Endodermal cell (in vitro differentiated cells): ENCODE results near the gene FCGR3B. TPM values are rescaled to one million over a fixed set of nuclear protein-coding genes. Genes with fewer than 3 reads are reported as not detected.

Experiments used
- DNase-seq: peaks from one replicate; pipeline ENCODE4 v3.0.0-alpha.2; 2017
- H3K27ac ChIP-seq: 2 replicates; pipeline ENCODE4 v1.5.1; 2013; ENCODE audit warnings: mild to moderate bottlenecking, low read depth, low read length, moderate library complexity
- H3K27me3 ChIP-seq: 2 replicates; pipeline ENCODE4 v1.6.1; 2013; ENCODE audit warnings: mild to moderate bottlenecking, low read length, moderate library complexity; ENCODE audit not compliant: insufficient read depth, control insufficient read depth, poor library complexity, severe bottlenecking
- H3K36me3 ChIP-seq: 2 replicates; pipeline ENCODE4 v1.7.0; 2013; ENCODE audit warnings: mild to moderate bottlenecking, low read length, moderate library complexity; ENCODE audit not compliant: control insufficient read depth, insufficient read depth
- H3K4me1 ChIP-seq: one replicate; pipeline ENCODE4 v1.7.0; 2013; ENCODE audit warnings: low read length; ENCODE audit not compliant: control insufficient read depth, insufficient read depth
- H3K4me3 ChIP-seq: 2 replicates; pipeline ENCODE4 v1.5.1; 2013; ENCODE audit warnings: mild to moderate bottlenecking, low read length, moderate library complexity
- H3K9ac ChIP-seq: 2 replicates; pipeline ENCODE4 v1.6.1; 2013; ENCODE audit warnings: mild to moderate bottlenecking, low read length, moderate library complexity; ENCODE audit not compliant: poor library complexity, severe bottlenecking; ENCODE audit errors: extremely low read depth
- H3K9me3 ChIP-seq: 2 replicates; pipeline ENCODE4 v1.6.1; 2013; ENCODE audit warnings: mild to moderate bottlenecking, low read length, moderate library complexity; ENCODE audit not compliant: control insufficient read depth
- H3K27ac Mint-ChIP-seq: 2 replicates; pipeline ENCODE4 v1.8.0; 2020; ENCODE audit warnings: mixed read lengths
- H3K27me3 Mint-ChIP-seq: 2 replicates; pipeline ENCODE4 v1.8.0; 2021; ENCODE audit warnings: mild to moderate bottlenecking, mixed read lengths; ENCODE audit not compliant: insufficient read depth
- H3K36me3 Mint-ChIP-seq: 2 replicates; pipeline ENCODE4 v1.8.0; 2020; ENCODE audit warnings: low read depth, mixed read lengths
- H3K4me1 Mint-ChIP-seq: 2 replicates; pipeline ENCODE4 v1.8.0; 2020; ENCODE audit warnings: mixed read lengths
- H3K4me3 Mint-ChIP-seq: 2 replicates; pipeline ENCODE4 v1.8.0; 2020; ENCODE audit warnings: mild to moderate bottlenecking, moderate library complexity, mixed read lengths
- H3K9me3 Mint-ChIP-seq: 2 replicates; pipeline ENCODE4 v1.8.0; 2020; ENCODE audit warnings: mild to moderate bottlenecking, mixed read lengths
- CTCF ChIP-seq: fragments of 200-600 bp; sonication (generic); conservative IDR thresholded peaks from 2 replicates; pipeline ENCODE4 v1.5.0; 2021; ENCODE audit warnings: antibody characterized with exemption, mild to moderate bottlenecking
- WGBS, 2 experiments: methylation state at CpG; one replicate each; pipeline versions ENCODE4 v1.1.5 to v1.1.7; 2013; ENCODE audit warnings: missing lambda C conversion rate in 2 of 2, mixed read lengths in 1 of 2; ENCODE audit not compliant: insufficient coverage in 1 of 2, insufficient read length in 1 of 2; 5-methylcytosine and 5-hydroxymethylcytosine counted together
- long read RNA-seq, 4 experiments: library from polyadenylated mRNA in 2 of 4; library from RNA in 1 of 4; library from capped mRNA in 1 of 4; stranded (forward) in 3 of 4; unstranded in 1 of 4; transcript quantifications; one replicate each; pipeline ENCODE4 v2.0.0, GENCODE V29; 2020 to 2021; ENCODE audit warnings: inconsistent platforms in 1 of 4
- polyA plus RNA-seq, 2 experiments: library from polyadenylated mRNA; stranded (reverse); fragments of 50-300 nt; gene quantifications; one replicate each; pipeline ENCODE4 v1.2.3, GENCODE V29; 2013
- total RNA-seq, 2 donors: library from RNA; stranded (reverse); fragmentation: NEBNext Ultra II Directional in 1 of 2; extraction: Animal tissue kit (Norgen Biotek cat#: 25700) in 1 of 2; gene quantifications; 2 replicates in 1 of 2; 3 replicates in 1 of 2; pipeline ENCODE4 v1.2.1, GENCODE V29; 2021

FCGR3B gene
- not detected for total RNA-seq
- not detected for polyA plus RNA-seq (2013, experiment 1 of 2)
- polyA plus RNA-seq (2013, experiment 2 of 2), result not detected
- long read RNA-seq, experiment 1, result 0 reads
- long read RNA-seq, experiment 2, result 0 reads
- long read RNA-seq, experiment 3, result 0 reads
- long read RNA-seq, experiment 4, result 0 reads

GRCh38 chr1:161631076-161631475 lies at the start of gene FCGR3B:
FCGR3B (minus strand) TSS chr1:161631176; CDS start chr1:161631094, 82 bp downstream.
- DNase-seq, result no peak
- H3K4me1 Mint-ChIP-seq, result no peaks in the 10 kb centered on the region
- Histone ChIP-seq H3K9me3 (no peaks in the 10 kb centered on the region), H3K4me3 (no peak within 1 kb of the TSS), H3K4me1 (no peaks in the 10 kb centered on the region), H3K27me3 (no peaks in the 10 kb centered on the region), H3K36me3 (no peaks in the 10 kb centered on the region), H3K27ac (no peak within 1 kb of the TSS), H3K9ac (no peak within 1 kb of the TSS)
- WGBS, 2 experiments, result 94% methylated on average over 4 of the region's 4 CpGs; no CpG with 5 or more reads in 1 of the 2 experiments
- no peaks in the 10 kb centered on the region for H3K36me3 Mint-ChIP-seq
- no peaks in the 10 kb centered on the region for H3K9me3 Mint-ChIP-seq
- peaks cover 11% of the 10 kb centered on the region for H3K27me3 Mint-ChIP-seq
- no peak for TF ChIP-seq CTCF
- H3K27ac Mint-ChIP-seq, result no peak within 1 kb of the TSS
- no peak within 1 kb of the TSS for H3K4me3 Mint-ChIP-seq

GRCh38 chr1:161678500-161678899 lies 47.5 kb upstream of the FCGR3B start:
- Histone ChIP-seq H3K4me1 (no peaks in the 10 kb centered on the region), H3K9me3 (no peaks in the 10 kb centered on the region), H3K27ac (no peak overlapping the region), H3K27me3 (no peaks in the 10 kb centered on the region), H3K9ac (no peak overlapping the region), H3K4me3 (no peak overlapping the region), H3K36me3 (no peaks in the 10 kb centered on the region)
- DNase-seq, result no peak
- Mint-ChIP-seq H3K27me3 (peaks cover 6% of the 10 kb centered on the region), H3K4me1 (no peaks in the 10 kb centered on the region), H3K36me3 (no peaks in the 10 kb centered on the region), H3K27ac (no peak overlapping the region), H3K9me3 (no peaks in the 10 kb centered on the region), H3K4me3 (no peak overlapping the region)
- 88 to 89% methylated on average over 1 to 3 of the region's 3 CpGs for WGBS, 2 experiments
- TF ChIP-seq CTCF, result no peak

GRCh38 chr1:161676958-161677689 lies 46.1 kb upstream of the FCGR3B start:
- no peaks in the 10 kb centered on the region for H3K36me3 Mint-ChIP-seq
- Histone ChIP-seq H3K27ac (no peak overlapping the region), H3K9ac (no peak overlapping the region), H3K36me3 (no peaks in the 10 kb centered on the region), H3K4me1 (no peaks in the 10 kb centered on the region), H3K27me3 (no peaks in the 10 kb centered on the region), H3K9me3 (no peaks in the 10 kb centered on the region), H3K4me3 (no peak overlapping the region)
- no peak for TF ChIP-seq CTCF
- no peak overlapping the region for H3K4me3 Mint-ChIP-seq
- H3K4me1 Mint-ChIP-seq, result no peaks in the 10 kb centered on the region
- H3K9me3 Mint-ChIP-seq, result no peaks in the 10 kb centered on the region
- peaks cover 6% of the 10 kb centered on the region for H3K27me3 Mint-ChIP-seq
- DNase-seq, result no peak
- WGBS, 2 experiments, result 89 to 100% methylated on average over 3 to 5 of the region's 5 CpGs
- H3K27ac Mint-ChIP-seq, result no peak overlapping the region
